ENCODE data around the gene GPR34. TPM values are rescaled to one million over a fixed set of nuclear protein-coding genes. Genes with fewer than 3 reads are reported as not detected.
"Not testable (repeated sequence)": the region's sequence is repeated elsewhere in the genome, so short reads cannot be mapped to it uniquely, and the experiment has no call there.

Gene GPR34
- total RNA-seq, 1 donor from 2014 or later: 23.4 TPM

DNA sequence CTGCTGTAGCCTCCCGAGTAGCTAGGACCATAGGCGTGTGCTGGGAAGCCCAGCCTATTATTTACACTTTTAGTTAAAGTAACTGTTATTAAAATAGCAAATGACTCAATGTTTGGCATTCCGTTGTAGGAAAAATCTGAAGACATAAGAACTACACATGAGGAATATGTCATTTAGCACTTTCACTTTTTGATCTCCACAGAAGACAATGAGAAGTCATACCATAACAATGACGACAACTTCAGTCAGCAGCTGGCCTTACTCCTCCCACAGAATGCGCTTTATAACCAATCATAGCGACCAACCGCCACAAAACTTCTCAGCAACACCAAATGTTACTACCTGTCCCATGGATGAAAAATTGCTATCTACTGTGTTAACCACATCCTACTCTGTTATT is 6.7 kb downstream of the GPR34 start:
- DNase-seq: no peak

GRCh38 chrX:41703574-41704029 is 14.8 kb downstream of the GPR34 start:
- DNase-seq: no peak

- no peak for DNase-seq
These were observed 16.3 kb downstream of the GPR34 start for GRCh38 chrX:41705042-41705441.

DNA sequence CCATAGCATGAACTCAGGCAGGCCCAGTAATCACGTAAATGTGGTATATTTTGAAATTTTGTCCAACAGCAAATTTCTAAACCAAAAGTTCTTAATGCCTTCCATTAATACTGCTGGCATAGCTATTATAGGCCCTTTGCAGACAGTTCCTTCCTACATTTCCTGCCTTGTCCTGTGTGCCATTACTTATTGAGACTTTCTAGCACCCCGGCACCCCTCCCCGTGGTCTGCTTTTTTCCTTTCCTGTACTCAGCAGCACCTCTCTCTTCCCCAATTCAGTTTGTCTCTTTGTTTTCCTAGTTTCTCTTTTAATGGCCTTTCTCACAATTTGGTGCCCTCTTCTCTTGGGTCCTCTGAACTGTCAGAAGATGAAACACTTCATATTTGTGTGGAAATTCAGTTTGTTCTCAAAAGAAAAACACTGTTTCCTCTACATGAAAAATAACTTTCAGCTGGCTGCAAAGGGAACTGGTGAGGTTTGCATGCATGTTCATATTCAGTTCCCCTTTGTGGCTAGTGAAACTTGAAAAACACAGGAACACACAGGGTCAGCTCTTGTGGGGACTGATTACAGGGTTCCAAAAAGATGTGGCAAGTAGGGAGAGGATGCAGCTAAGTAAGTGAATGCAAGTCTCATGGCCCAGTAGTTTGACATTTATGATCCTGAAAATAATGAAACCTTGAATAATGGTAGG is 17.1 kb downstream of the GPR34 start:
- DNase-seq: no peak

DNA sequence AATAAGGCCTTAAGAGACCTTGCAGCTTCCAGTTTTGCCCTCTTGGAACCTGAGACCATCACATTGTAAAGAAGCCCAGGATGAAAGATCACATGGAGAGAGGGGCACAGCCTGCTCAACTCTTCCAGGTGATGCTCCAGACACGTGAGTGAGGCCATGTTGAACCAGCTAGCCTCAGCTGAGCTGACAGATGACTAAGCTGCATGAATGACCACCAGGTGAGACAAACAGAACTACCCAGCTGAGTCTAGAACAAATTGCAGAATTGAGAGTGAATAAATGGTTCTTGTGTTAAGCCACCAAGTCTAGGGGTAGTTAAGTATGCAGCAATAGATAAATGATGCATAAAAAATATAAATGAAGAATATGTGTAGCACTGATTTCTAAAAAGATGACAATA is 18.4 kb downstream of the GPR34 start:
- DNase-seq: no peak

- DNase-seq: no peak
These were observed 19.7 kb downstream of the GPR34 start for GRCh38 chrX:41708486-41708885.

GRCh38 chrX:41711021-41711667 is 22.4 kb downstream of the GPR34 start:
- DNase-seq: no peak

DNA sequence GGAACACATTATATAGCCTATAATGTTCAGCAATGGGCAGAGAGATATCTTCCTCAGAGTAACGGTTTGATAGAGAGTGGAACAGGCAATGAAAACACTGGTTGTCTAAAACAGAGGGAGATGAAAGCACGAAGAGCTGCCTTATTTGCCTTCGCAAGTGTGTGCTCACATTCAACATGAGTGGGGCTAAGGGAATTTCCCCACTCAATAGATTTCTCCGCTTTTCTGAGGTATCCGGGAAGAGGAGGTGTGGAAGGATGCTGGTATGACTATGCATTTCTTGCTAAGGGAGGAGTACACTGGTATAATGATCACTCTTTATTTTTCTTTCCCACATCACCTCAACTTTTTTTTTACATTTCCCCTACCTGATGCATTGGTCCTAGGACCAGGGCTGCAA is 27.4 kb downstream of the GPR34 start:
- no peak for DNase-seq

- DNase-seq: no peak
These were observed 28.1 kb downstream of the GPR34 start for GRCh38 chrX:41716767-41717473.

- no peak for DNase-seq
These were observed 29.9 kb downstream of the GPR34 start for GRCh38 chrX:41718481-41719235.

DNA sequence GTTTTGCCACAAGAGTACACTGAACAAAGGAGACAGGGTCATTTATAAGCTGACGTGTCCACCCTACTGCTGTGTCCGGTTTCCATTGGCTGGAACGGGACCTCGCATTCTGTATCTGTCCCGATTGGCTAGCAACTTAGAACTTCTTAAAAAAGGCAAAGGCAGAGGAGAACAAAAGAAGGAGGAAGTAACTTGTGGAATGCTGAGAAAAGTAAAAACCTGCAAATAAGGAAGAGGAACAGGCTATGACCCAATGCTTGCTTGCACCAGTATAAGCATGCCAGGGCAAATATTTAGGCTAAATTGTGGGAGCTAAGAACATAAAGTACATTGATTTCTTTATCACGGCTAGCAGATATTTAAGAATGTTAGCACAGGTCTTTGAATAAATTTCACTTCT is 30.8 kb downstream of the GPR34 start:
- not testable (repeated sequence) for DNase-seq

GRCh38 chrX:41720125-41720779 is 31.5 kb downstream of the GPR34 start:
- no peak for DNase-seq

DNA sequence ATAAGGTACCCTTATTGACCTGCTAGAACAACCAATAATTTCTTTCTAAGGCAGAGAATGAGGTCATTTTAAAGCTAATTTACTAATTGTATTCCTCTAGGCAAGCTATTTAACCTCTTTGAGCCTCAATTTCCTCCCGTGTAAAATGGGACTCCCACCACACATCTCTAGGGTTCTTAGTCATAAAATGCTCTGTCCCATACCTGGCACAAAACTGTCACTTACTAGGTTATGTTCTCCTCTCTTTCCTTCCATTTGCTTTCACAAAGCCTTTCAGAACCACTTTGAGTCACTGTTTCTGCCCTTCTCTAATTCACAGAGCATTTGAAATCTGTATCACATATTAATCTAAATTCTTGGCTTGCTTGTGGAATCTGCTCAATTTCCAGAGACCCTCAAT is 32.8 kb downstream of the GPR34 start:
- DNase-seq: no peak

DNA sequence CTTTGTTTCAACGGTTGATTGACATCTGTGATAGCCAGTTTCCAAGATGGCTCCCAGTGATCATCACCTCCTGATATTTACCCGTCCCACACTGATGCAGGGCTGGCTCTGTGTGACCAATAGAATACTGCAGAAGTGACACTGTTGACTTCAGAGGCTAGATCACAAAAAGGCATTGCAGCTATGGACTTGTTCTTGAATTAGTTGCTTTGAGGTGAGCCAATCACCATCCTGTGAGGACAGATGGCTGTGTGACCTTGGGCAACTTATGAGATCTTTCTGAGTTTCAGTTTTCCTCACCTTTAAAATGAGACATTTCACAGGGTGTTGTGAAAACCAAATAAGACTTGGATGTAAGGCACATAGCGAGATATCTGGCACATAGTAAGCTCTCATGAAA is 33.4 kb downstream of the GPR34 start:
- no peak for DNase-seq

- no peak for DNase-seq
These were observed 34.2 kb downstream of the GPR34 start for GRCh38 chrX:41722816-41723618.

DNA sequence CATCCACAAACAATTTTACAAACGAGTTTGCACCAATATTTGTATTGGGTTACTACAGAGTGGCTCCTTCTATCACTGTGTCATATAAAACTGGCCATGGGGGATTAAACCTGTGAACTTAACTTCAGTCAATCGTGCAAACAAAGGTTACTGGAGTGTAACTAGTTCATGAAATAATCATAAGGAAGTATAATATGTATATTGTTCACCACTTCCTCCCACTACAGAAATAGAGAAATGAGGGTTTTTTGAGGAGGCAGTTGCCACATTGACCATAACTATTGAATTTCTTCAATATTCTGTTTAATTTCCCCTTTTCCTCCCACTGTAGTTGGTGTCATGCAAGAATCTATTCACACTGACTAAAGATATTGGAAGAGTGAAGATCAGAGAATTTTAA is 35.1 kb downstream of the GPR34 start, which contains the start of gene GPR82:
TSS of gene GPR82 (plus strand) at position 356 of the 400 bp plus-strand sequence. CDS start 2,846 bp downstream, outside the sequence.
- no peak for DNase-seq

DNA sequence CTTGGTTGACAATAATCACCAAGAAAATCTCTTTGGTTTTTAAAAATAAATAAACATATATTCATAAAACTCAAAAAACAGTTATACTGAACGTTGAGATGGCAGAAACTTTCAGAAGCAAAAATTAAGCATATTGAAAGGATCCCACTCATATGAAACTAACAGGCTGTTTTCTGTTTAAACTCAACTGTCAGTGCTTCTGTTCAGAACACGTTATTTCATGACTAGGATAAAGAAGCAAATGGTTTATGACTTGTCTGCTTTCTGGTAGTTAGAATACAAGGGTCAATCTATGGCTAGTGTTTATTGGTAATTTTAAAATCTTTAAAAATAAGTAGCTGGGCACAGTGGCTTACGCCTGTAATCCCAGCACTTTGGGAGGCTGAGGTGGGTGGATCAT is 39.4 kb downstream of the GPR34 start:
- DNase-seq: no peak

DNA sequence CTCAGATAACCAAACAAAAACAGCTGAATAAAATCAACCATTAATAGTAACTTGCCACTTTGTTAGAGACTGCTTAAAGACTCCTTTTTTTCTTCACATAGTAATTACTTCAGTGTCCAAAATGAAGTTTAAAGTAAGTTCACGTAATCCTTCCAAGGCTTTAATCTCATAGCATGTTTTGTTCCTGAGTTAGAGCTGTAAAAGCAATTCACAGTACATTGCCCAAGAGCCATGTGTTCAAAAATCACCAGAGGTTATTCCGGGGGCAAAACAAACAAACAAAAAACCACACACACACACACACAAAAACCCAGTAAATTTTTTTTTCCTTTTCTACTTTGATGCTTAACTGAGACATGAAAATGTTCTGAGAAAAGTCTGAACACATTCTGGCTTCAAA is 41.3 kb downstream of the GPR34 start:
- DNase-seq: no peak

- DNase-seq: no peak
These were observed 43.5 kb downstream of the GPR34 start for GRCh38 chrX:41732260-41732659.

DNA sequence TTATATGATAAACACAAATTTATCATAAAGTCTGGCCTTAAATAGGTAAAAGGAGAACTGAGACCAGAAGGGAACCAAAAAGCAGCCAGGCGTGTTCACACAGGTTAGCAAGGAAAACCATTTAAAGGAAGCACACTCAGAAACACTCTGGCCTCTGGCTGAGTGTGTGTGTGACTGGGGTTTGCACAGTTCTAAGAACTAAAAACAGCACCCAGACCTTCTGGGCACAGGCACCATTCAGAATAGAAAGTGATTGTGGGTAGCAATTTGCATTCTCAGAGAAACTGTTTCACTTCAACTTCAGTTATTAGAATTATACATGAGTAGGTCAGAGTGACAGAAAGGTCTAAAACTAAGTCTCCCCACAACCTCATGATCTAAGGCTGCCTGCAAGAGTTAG is 45.2 kb downstream of the GPR34 start:
- DNase-seq: no peak

DNA sequence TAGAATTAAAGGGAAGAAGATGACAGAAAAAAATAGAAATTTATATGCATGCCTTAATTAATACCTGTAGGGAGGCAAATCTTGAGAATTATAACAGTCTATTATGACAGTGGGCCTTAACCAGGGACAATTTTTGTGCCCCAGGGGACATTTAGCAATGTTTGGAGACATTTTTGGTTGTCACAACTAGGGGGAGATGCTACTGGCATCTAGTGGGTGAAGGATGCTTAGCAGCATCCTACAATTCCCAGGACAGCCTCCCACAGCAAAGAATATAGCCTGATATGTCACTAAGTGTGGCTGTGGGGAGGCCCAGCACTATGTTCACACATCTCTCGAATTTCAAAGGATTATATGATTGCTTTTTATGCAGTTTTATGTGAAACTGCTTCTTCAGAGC is 45.8 kb downstream of the GPR34 start:
- no peak for DNase-seq
